HG03442 (cell line): ENCODE measurements around the gene TAF5.
"Not testable (repeated sequence)": the region's sequence is repeated elsewhere in the genome, so short reads cannot be mapped to it uniquely, and the experiment has no call there.

ENCODE experiments used
- ATAC-seq: cut with Tn5 transposase; IDR thresholded peaks from one replicate; pipeline ENCODE4 v1.9.1; 2021; ENCODE audit warnings: mild to moderate bottlenecking, moderate library complexity; ENCODE audit not compliant: unreplicated experiment

TAF5 gene

GRCh38 chr10:103367782-103368518 lies at the start of gene TAF5:
Gene TAF5, plus strand, starts transcription at chr10:103367976. Its CDS starts 14 bp downstream, at chr10:103367990.
- ATAC-seq, result peak; percentile 60

- no peak for ATAC-seq
Observed at GRCh38 chr10:103327906-103328305, 39.9 kb upstream of the TAF5 start.

- ATAC-seq, result no peak
Observed at GRCh38 chr10:103333934-103334520, 33.7 kb upstream of the TAF5 start.

- ATAC-seq, result no peak
Observed at GRCh38 chr10:103334567-103334966, 33.2 kb upstream of the TAF5 start.

GRCh38 chr10:103336370-103336769 lies 31.4 kb upstream of the TAF5 start:
- ATAC-seq, result no peak

- ATAC-seq, result no peak
Observed at GRCh38 chr10:103350175-103350516, 17.6 kb upstream of the TAF5 start.

GRCh38 chr10:103350517-103351260 lies 17.1 kb upstream of the TAF5 start, which contains the start of gene PCGF6:
Gene PCGF6, minus strand, starts transcription at chr10:103351140. Its CDS starts 74 bp downstream, at chr10:103351066.
- ATAC-seq, result peak; percentile 75

GRCh38 chr10:103353281-103353680 lies 14.5 kb upstream of the TAF5 start:
- no peak for ATAC-seq

GRCh38 chr10:103354567-103354966 lies 13.2 kb upstream of the TAF5 start:
- not testable (repeated sequence) for ATAC-seq

- no peak for ATAC-seq
Observed at GRCh38 chr10:103355906-103356599, 11.7 kb upstream of the TAF5 start.

- ATAC-seq, result not testable (repeated sequence)
Observed at GRCh38 chr10:103359493-103359892, 8.3 kb upstream of the TAF5 start.

GRCh38 chr10:103360791-103361190 lies 7.0 kb upstream of the TAF5 start:
- ATAC-seq, result not testable (repeated sequence)

GRCh38 chr10:103367379-103367781 lies 396 bp upstream of the TAF5 start:
- no peak for ATAC-seq

GRCh38 chr10:103373544-103373943 lies 5.8 kb downstream of the TAF5 start:
- ATAC-seq, result no peak

- no peak for ATAC-seq
Observed at GRCh38 chr10:103374263-103374662, 6.5 kb downstream of the TAF5 start.

- peak; percentile 47 for ATAC-seq
Observed at GRCh38 chr10:103382769-103383168, 15.0 kb downstream of the TAF5 start.

GRCh38 chr10:103394180-103394579 lies 26.4 kb downstream of the TAF5 start:
- no peak for ATAC-seq

- ATAC-seq, result no peak
Observed at GRCh38 chr10:103395754-103396066, 27.9 kb downstream of the TAF5 start.

- ATAC-seq, result peak; percentile 99
Observed at GRCh38 chr10:103396067-103396788, 28.5 kb downstream of the TAF5 start, which contains the start of the genes ATP5MK and PDCD11. Gene ATP5MK, minus strand, starts transcription at chr10:103396475. Its CDS starts 4,018 bp downstream, at chr10:103392457. Gene PDCD11, plus strand, starts transcription at chr10:103396626. Its CDS starts 1,801 bp downstream, at chr10:103398427.

- no peak for ATAC-seq
Observed at GRCh38 chr10:103396789-103397087, 29.0 kb downstream of the TAF5 start.
